Keratinocyte (primary cell): ENCODE measurements around the gene PTPRD. TPM values are rescaled to one million over a fixed set of nuclear protein-coding genes. Genes with fewer than 3 reads are reported as not detected.

Experiments used
- DNase-seq: peaks from one replicate; pipeline ENCODE4 v3.0.0-alpha.2; 2011; ENCODE audit warnings: low read depth, missing footprints, low spot score
- FAIRE-seq: peaks from 2 replicates; lab custom pipeline; 2011; peaks lifted over from hg19 to GRCh38; lab: Jason Lieb, UNC
- H2AFZ ChIP-seq: 2 replicates; pipeline ENCODE4 v1.6.0; 2012; ENCODE audit warnings: low read length, control low read depth, inconsistent platforms; ENCODE audit not compliant: control insufficient read depth
- H3K27ac ChIP-seq: 2 replicates; pipeline ENCODE4 v1.5.1; 2011; ENCODE audit warnings: low read length; ENCODE audit not compliant: control insufficient read depth, insufficient read depth
- H3K27me3 ChIP-seq: 3 replicates; pipeline ENCODE4 v1.6.0; 2011; ENCODE audit warnings: low read length; ENCODE audit not compliant: control insufficient read depth, insufficient read depth; ENCODE audit errors: extremely low read depth
- H3K36me3 ChIP-seq, 2 experiments: 2 replicates in 1 of 2; 3 replicates in 1 of 2; pipeline ENCODE4 v1.5.1; 2011; ENCODE audit warnings: low read length in 2 of 2, mild to moderate bottlenecking in 1 of 2; ENCODE audit not compliant: control insufficient read depth in 2 of 2, insufficient read depth in 2 of 2; ENCODE audit errors: extremely low read depth in 1 of 2
- H3K4me1 ChIP-seq: 3 replicates; pipeline ENCODE4 v1.5.1; 2011; ENCODE audit warnings: low read length; ENCODE audit not compliant: control insufficient read depth, insufficient read depth; ENCODE audit errors: extremely low read depth
- H3K4me2 ChIP-seq: 3 replicates; pipeline ENCODE4 v1.6.0; 2011; ENCODE audit warnings: low read depth, low read length; ENCODE audit not compliant: control insufficient read depth, insufficient read depth; ENCODE audit errors: extremely low read depth
- H3K4me3 ChIP-seq, 3 experiments: fragments of 200-600 bp in 1 of 3; sonication (generic) in 1 of 3; 2 replicates in 2 of 3; 3 replicates in 1 of 3; pipeline ENCODE4 v1.5.1; 2011 to 2016; ENCODE audit warnings: low read length in 3 of 3, mild to moderate bottlenecking in 3 of 3, control low read depth in 2 of 3, inconsistent platforms in 1 of 3, low read depth in 1 of 3, mixed read lengths in 1 of 3, mixed run types in 1 of 3, moderate library complexity in 1 of 3; ENCODE audit not compliant: control insufficient read depth in 2 of 3, insufficient read depth in 2 of 3; ENCODE audit errors: extremely low read depth in 1 of 3
- H3K79me2 ChIP-seq: 2 replicates; pipeline ENCODE4 v1.6.0; 2012; ENCODE audit warnings: low read length; ENCODE audit not compliant: control insufficient read depth, insufficient read depth
- H3K9ac ChIP-seq: 3 replicates; pipeline ENCODE4 v1.6.0; 2011; ENCODE audit warnings: low read length; ENCODE audit not compliant: control insufficient read depth, insufficient read depth; ENCODE audit errors: extremely low read depth
- H3K9me1 ChIP-seq: 3 replicates; pipeline ENCODE4 v1.6.0; 2011; ENCODE audit warnings: low read length; ENCODE audit not compliant: control insufficient read depth, insufficient read depth; ENCODE audit errors: extremely low read depth
- H3K9me3 ChIP-seq: 2 replicates; pipeline ENCODE4 v1.5.1; 2012; ENCODE audit warnings: low read depth, low read length; ENCODE audit not compliant: control insufficient read depth
- H4K20me1 ChIP-seq: 3 replicates; pipeline ENCODE4 v1.6.0; 2011; ENCODE audit warnings: low read length; ENCODE audit not compliant: control insufficient read depth, insufficient read depth; ENCODE audit errors: extremely low read depth
- EZH2 ChIP-seq: IDR thresholded peaks from one replicate; pipeline ENCODE4 v1.6.1; 2012; ENCODE audit warnings: inconsistent platforms, mild to moderate bottlenecking, low read length, moderate library complexity
- dilution Hi-C: fragments of 300-500 bp; cut with MboI; formaldehyde crosslinking; loops from one replicate; pipeline ENCODE4 v1.7.0; 2020; ENCODE audit warnings: low sequenced_read_pairs; ENCODE audit not compliant: extremely low pct_ligation_motif_present
- polyA plus RNA-seq, 5 experiments: library from polyadenylated mRNA; depleted of rRNA in 3 of 5; stranded (reverse) in 3 of 5; stranded (forward) in 1 of 5; unstranded in 1 of 5; fragments of >200 nt; gene quantifications; 1 replicate in 1 of 5; 2 replicates in 3 of 5; 3 replicates in 1 of 5; pipeline versions ENCODE4 v1.2.1 to v1.2.3, GENCODE V29; 2011 to 2012; ENCODE audit warnings: missing spikeins in 2 of 5, low read depth in 1 of 5, low replicate concordance in 1 of 5
- TF ChIP-seq, protein P1 (sequence below), 3 experiments: IDR thresholded peaks in 1 of 3; conservative IDR thresholded peaks in 1 of 3; optimal IDR thresholded peaks in 1 of 3; 2 replicates in 2 of 3; 3 replicates in 1 of 3; pipeline versions ENCODE3 to v1.5.1; 2011; ENCODE audit warnings: low read length in 3 of 3, mild to moderate bottlenecking in 3 of 3, moderate library complexity in 2 of 3, control low read depth in 1 of 3, inconsistent platforms in 1 of 3; ENCODE audit not compliant: insufficient read depth in 2 of 3; ENCODE audit errors: extremely low read depth in 1 of 3

The PTPRD gene
- polyA plus RNA-seq, 1 donor (not counting 4 experiments of a cell fraction or from before 2014, with no cell fraction given), result 0.10 TPM

DNA sequence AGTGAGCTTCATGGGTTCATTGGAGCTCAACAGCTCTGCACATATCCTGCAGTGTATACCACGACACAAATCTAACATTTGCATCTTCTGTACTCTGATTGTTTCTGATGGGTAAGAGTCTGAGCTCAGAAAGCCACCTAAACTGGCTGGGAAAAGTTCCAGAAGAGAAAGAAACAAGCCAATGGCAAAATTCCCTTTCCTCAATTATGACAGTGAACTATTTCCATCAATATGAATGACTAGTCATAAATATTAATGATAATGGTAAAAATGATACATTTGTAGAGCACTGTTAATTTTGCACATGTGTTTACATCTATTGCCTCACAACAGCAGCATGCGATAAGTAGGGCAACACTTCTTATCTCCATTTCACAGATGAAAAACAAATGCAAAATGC, 1711.7 kb downstream of the PTPRD start:
- no peaks in the 10 kb centered on the region for H3K9me1 ChIP-seq
- no peak overlapping the region for H3K4me2 ChIP-seq
- no peaks in the 10 kb centered on the region for H3K4me1 ChIP-seq
- H2AFZ ChIP-seq, result no peak overlapping the region
- no peak for FAIRE-seq
- no peaks in the 10 kb centered on the region for H3K9me3 ChIP-seq
- no peaks in the 10 kb centered on the region for H3K79me2 ChIP-seq
- DNase-seq, result no peak
- no peaks in the 10 kb centered on the region for H3K36me3 ChIP-seq
- no peak overlapping the region for H3K27ac ChIP-seq
- no peaks in the 10 kb centered on the region for H4K20me1 ChIP-seq
- no peak overlapping the region for H3K9ac ChIP-seq
- H3K27me3 ChIP-seq, result no peaks in the 10 kb centered on the region
- dilution Hi-C loops, result no loop called here
- no peak overlapping the region for H3K4me3 ChIP-seq
- TF ChIP-seq, protein P1, sequence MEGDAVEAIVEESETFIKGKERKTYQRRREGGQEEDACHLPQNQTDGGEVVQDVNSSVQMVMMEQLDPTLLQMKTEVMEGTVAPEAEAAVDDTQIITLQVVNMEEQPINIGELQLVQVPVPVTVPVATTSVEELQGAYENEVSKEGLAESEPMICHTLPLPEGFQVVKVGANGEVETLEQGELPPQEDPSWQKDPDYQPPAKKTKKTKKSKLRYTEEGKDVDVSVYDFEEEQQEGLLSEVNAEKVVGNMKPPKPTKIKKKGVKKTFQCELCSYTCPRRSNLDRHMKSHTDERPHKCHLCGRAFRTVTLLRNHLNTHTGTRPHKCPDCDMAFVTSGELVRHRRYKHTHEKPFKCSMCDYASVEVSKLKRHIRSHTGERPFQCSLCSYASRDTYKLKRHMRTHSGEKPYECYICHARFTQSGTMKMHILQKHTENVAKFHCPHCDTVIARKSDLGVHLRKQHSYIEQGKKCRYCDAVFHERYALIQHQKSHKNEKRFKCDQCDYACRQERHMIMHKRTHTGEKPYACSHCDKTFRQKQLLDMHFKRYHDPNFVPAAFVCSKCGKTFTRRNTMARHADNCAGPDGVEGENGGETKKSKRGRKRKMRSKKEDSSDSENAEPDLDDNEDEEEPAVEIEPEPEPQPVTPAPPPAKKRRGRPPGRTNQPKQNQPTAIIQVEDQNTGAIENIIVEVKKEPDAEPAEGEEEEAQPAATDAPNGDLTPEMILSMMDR (optimal IDR thresholded peaks at IDR 0.05 in 1 of 3, IDR thresholded peaks at IDR 0.05 in 1 of 3, conservative IDR thresholded peaks at IDR 0.05 in 1 of 3; ENCODE audit: extremely low read depth in 1 of 3, insufficient read depth in 2 of 3, low read length in 3 of 3), result no peak
- TF ChIP-seq EZH2, result no peak

DNA sequence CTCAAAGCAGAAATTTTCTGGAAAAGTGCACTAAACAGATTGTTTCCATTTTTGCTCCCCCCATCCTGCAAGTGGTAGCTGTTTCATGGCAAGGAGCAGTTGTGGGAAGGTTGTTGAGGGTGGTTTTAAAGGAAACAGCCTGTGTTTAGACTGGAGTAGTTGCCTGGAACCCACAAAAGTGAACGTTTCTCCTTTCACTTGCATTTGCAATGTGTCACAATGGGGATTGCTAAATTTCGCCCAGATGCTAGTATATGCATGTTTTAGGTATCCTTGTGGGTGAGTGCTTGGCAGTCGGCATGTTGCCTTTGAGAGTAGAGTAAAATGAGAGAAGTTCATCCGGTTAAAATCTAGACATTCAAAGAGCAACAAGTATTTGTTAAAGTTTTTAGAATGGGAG, 1713.3 kb downstream of the PTPRD start:
- dilution Hi-C loops, result no loop called here
- no peak overlapping the region for H2AFZ ChIP-seq
- H3K9me1 ChIP-seq, result no peaks in the 10 kb centered on the region
- DNase-seq, result no peak
- H3K79me2 ChIP-seq, result no peaks in the 10 kb centered on the region
- TF ChIP-seq EZH2, result no peak
- TF ChIP-seq, protein P1 (optimal IDR thresholded peaks at IDR 0.05 in 1 of 3, IDR thresholded peaks at IDR 0.05 in 1 of 3, conservative IDR thresholded peaks at IDR 0.05 in 1 of 3; ENCODE audit: extremely low read depth in 1 of 3, insufficient read depth in 2 of 3, low read length in 3 of 3), result no peak
- no peaks in the 10 kb centered on the region for H3K36me3 ChIP-seq
- FAIRE-seq, result no peak
- no peak overlapping the region for H3K4me3 ChIP-seq
- H3K27ac ChIP-seq, result no peak overlapping the region
- H3K9ac ChIP-seq, result no peak overlapping the region
- H3K4me1 ChIP-seq, result no peaks in the 10 kb centered on the region
- no peaks in the 10 kb centered on the region for H3K9me3 ChIP-seq
- H3K27me3 ChIP-seq, result no peaks in the 10 kb centered on the region
- no peaks in the 10 kb centered on the region for H4K20me1 ChIP-seq
- H3K4me2 ChIP-seq, result no peak overlapping the region
